Chondrocyte (in vitro differentiated cells): Measurements from ENCODE around the gene POLD3. TPM values are rescaled to one million over a fixed set of nuclear protein-coding genes. Genes with fewer than 3 reads are reported as not detected.

Experiments
- DNase-seq: peaks from one replicate; pipeline ENCODE4 v3.0.0; 2021; ENCODE audit warnings: mixed read lengths, low spot score
- H3K27ac Mint-ChIP-seq: one replicate; pipeline ENCODE4 v1.8.0; 2021; ENCODE audit warnings: mild to moderate bottlenecking, moderate library complexity, mixed read lengths; ENCODE audit not compliant: unreplicated experiment
- H3K27me3 Mint-ChIP-seq: 2 replicates; pipeline ENCODE4 v1.8.0; 2021; ENCODE audit warnings: low read depth, mixed read lengths
- H3K36me3 Mint-ChIP-seq: 2 replicates; pipeline ENCODE4 v1.8.0; 2021; ENCODE audit warnings: low read depth, mixed read lengths
- H3K4me1 Mint-ChIP-seq: 2 replicates; pipeline ENCODE4 v1.8.0; 2021; ENCODE audit warnings: low read depth, mild to moderate bottlenecking, mixed read lengths
- H3K4me3 Mint-ChIP-seq: one replicate; pipeline ENCODE4 v1.8.0; 2021; ENCODE audit warnings: mild to moderate bottlenecking, moderate library complexity, mixed read lengths; ENCODE audit not compliant: unreplicated experiment
- H3K9me3 Mint-ChIP-seq: 2 replicates; pipeline ENCODE4 v1.8.0; 2021; ENCODE audit warnings: low read depth, mixed read lengths
- CTCF ChIP-seq: fragments of 200-600 bp; sonication (generic); IDR thresholded peaks from 2 replicates; pipeline ENCODE4 v1.5.0; 2021; ENCODE audit warnings: antibody characterized with exemption, mild to moderate bottlenecking, moderate library complexity
- total RNA-seq: library from RNA; stranded (reverse); gene quantifications from 3 replicates; pipeline ENCODE4 v1.2.1, GENCODE V29; 2021

The POLD3 gene
- total RNA-seq, 1 donor from 2014 or later: 9.4 TPM

GRCh38 chr11:74570266-74571061 is 21.9 kb upstream of the POLD3 start:
- H3K9me3 Mint-ChIP-seq: no peaks in the 10 kb centered on the region
- no peaks in the 10 kb centered on the region for H3K27me3 Mint-ChIP-seq
- H3K27ac Mint-ChIP-seq: no peak overlapping the region
- no peak for DNase-seq
- no peaks in the 10 kb centered on the region for H3K36me3 Mint-ChIP-seq
- peak; percentile 85 for TF ChIP-seq CTCF
- H3K4me3 Mint-ChIP-seq: no peak overlapping the region
- no peaks in the 10 kb centered on the region for H3K4me1 Mint-ChIP-seq

GRCh38 chr11:74571062-74571399 is 21.4 kb upstream of the POLD3 start:
- Mint-ChIP-seq H3K9me3 (no peaks in the 10 kb centered on the region), H3K27me3 (no peaks in the 10 kb centered on the region), H3K27ac (no peak overlapping the region), H3K4me1 (no peaks in the 10 kb centered on the region), H3K4me3 (no peak overlapping the region), H3K36me3 (no peaks in the 10 kb centered on the region)
- DNase-seq: no peak
- TF ChIP-seq CTCF: no peak

- H3K4me1 Mint-ChIP-seq: no peaks in the 10 kb centered on the region
These were observed 20.0 kb upstream of the POLD3 start for GRCh38 chr11:74572349-74572748.

GRCh38 chr11:74574563-74574962 is 17.8 kb upstream of the POLD3 start:
- Mint-ChIP-seq H3K36me3 (no peaks in the 10 kb centered on the region), H3K4me3 (no peak overlapping the region), H3K27me3 (no peaks in the 10 kb centered on the region), H3K4me1 (peaks cover 6% of the 10 kb centered on the region), H3K9me3 (no peaks in the 10 kb centered on the region), H3K27ac (no peak overlapping the region)
- DNase-seq: no peak
- TF ChIP-seq CTCF: no peak

More at GRCh38 chr11:74572349-74572748, 20.0 kb upstream of the POLD3 start:
- no peak for TF ChIP-seq CTCF
- no peak overlapping the region for H3K4me3 Mint-ChIP-seq
- no peaks in the 10 kb centered on the region for H3K27me3 Mint-ChIP-seq
- H3K36me3 Mint-ChIP-seq: no peaks in the 10 kb centered on the region
- H3K27ac Mint-ChIP-seq: no peak overlapping the region
- H3K9me3 Mint-ChIP-seq: no peaks in the 10 kb centered on the region
- DNase-seq: no peak

- peaks cover 6% of the 10 kb centered on the region for H3K4me1 Mint-ChIP-seq
- H3K27ac Mint-ChIP-seq: no peak overlapping the region
- H3K4me3 Mint-ChIP-seq: no peak overlapping the region
- no peaks in the 10 kb centered on the region for H3K36me3 Mint-ChIP-seq
- DNase-seq: no peak
- H3K27me3 Mint-ChIP-seq: no peaks in the 10 kb centered on the region
- no peaks in the 10 kb centered on the region for H3K9me3 Mint-ChIP-seq
- no peak for TF ChIP-seq CTCF
These were observed 16.4 kb upstream of the POLD3 start for GRCh38 chr11:74575999-74576398.
